GM12892 (cell line): ENCODE data around the gene ARSB.

Source experiments
- POLR2A ChIP-seq: IDR thresholded peaks from 2 replicates; pipeline ENCODE4 v1.6.1; 2011; ENCODE audit warnings: low read depth, low read length, control low read depth
- POLR2AphosphoS5 ChIP-seq: IDR thresholded peaks from 2 replicates; pipeline ENCODE4 v1.6.1; 2011; ENCODE audit warnings: low read depth, low read length, control low read depth
- TAF1 ChIP-seq: IDR thresholded peaks from 2 replicates; pipeline ENCODE4 v1.6.1; 2011; ENCODE audit warnings: low read depth, mild to moderate bottlenecking, control low read depth, low read length, borderline replicate concordance

DNA sequence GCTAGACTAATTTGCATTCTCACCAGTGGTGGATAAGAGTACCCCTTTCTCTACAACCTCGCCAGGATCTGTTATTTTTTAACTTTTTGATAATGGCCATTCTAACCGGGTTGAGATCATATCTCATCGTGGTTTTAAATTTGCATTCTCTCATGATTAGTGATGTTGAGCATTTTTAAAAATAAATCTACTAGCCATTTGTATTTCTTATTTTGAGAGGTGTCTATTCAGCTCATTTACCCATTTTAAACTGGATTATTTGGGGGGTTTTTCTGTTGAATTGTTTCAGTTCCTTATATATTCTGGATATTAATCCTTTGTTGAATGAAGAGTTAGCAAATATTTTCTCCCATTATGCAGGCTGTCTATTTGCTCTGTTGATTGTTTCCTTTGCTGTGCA is 139.6 kb downstream of the ARSB start:
- TF ChIP-seq POLR2AphosphoS5 (no peak), TAF1 (no peak), POLR2A (no peak)
